ENCODE results near the gene TLCD3B.

DNA sequence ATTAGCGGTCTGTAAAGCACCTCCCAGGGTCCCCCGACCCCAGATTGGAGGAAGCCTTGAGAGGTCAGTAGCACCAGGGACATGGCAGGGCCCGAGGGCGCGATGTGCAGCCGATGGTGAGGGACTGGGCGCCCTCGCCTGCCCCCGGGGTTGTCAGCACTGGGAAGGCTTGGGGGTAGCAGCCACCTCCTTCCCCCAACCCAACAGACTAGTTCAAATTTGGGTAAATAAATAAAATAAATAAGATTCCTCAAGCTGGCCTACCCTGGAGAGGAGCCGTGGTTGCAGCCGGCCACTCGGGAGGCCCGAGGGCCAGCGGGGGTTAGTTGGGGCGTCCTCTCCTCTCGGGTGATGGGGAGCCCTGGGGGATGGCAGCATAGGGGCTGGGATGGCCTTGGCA, 6.6 kb downstream of the TLCD3B start:
- TF ChIP-seq, protein P1, sequence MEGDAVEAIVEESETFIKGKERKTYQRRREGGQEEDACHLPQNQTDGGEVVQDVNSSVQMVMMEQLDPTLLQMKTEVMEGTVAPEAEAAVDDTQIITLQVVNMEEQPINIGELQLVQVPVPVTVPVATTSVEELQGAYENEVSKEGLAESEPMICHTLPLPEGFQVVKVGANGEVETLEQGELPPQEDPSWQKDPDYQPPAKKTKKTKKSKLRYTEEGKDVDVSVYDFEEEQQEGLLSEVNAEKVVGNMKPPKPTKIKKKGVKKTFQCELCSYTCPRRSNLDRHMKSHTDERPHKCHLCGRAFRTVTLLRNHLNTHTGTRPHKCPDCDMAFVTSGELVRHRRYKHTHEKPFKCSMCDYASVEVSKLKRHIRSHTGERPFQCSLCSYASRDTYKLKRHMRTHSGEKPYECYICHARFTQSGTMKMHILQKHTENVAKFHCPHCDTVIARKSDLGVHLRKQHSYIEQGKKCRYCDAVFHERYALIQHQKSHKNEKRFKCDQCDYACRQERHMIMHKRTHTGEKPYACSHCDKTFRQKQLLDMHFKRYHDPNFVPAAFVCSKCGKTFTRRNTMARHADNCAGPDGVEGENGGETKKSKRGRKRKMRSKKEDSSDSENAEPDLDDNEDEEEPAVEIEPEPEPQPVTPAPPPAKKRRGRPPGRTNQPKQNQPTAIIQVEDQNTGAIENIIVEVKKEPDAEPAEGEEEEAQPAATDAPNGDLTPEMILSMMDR (IDR thresholded peaks at IDR 0.05): no peak
- no peak for TF ChIP-seq POLR2A (IDR thresholded peaks at IDR 0.05)

Measured in thyroid gland (tissue), 4 donors.